Endothelial cell of umbilical vein (primary cell): ENCODE data around the gene NDUFB10. TPM values are rescaled to one million over a fixed set of nuclear protein-coding genes. Genes with fewer than 3 reads are reported as not detected.

Experiments used
- BruUV-seq: library from RNA; stranded (reverse); fragments of 400-500 nt; replicated peaks from 2 replicates; lab custom pipeline; 2021; lab: Mats Ljungman, UMichigan
- CTCF ChIA-PET: fragments of 300-600, 350-600 bp; sonication (Branson Sonifier 250); formaldehyde crosslinking; loops from one replicate; lab custom pipeline; 2021; ENCODE audit warnings: antibody characterized with exemption, inconsistent platforms; lab: Charles Lee
- POLR2A ChIA-PET: fragments of 300-600, 350-600 bp; sonication (Branson Sonifier 250); formaldehyde crosslinking; loops from one replicate; lab custom pipeline; 2021; ENCODE audit warnings: antibody characterized with exemption, inconsistent platforms; lab: Charles Lee
- DNase-seq: peaks from one replicate; pipeline ENCODE4 v3.0.0-alpha.2; 2011; ENCODE audit warnings: low read depth, low spot score
- FAIRE-seq: peaks from 2 replicates; lab custom pipeline; 2011; peaks lifted over from hg19 to GRCh38; lab: Jason Lieb, UNC
- H2AFZ ChIP-seq: 2 replicates; pipeline ENCODE4 v1.6.0; 2012; ENCODE audit warnings: low read depth, low read length, control low read depth, inconsistent platforms
- H3K27ac ChIP-seq: 2 replicates; pipeline ENCODE4 v1.5.1; 2011; ENCODE audit warnings: low read depth, mild to moderate bottlenecking, control low read depth, low read length, moderate library complexity; ENCODE audit not compliant: insufficient read depth
- H3K27me3 ChIP-seq, 2 experiments: 2 replicates each; pipeline versions ENCODE4 v1.6.0 to v1.6.1; 2011; ENCODE audit warnings: low read length in 2 of 2, mixed read lengths in 1 of 2; ENCODE audit not compliant: control insufficient read depth in 2 of 2, insufficient read depth in 2 of 2
- H3K36me3 ChIP-seq, 2 experiments: 2 replicates in 1 of 2; 3 replicates in 1 of 2; pipeline ENCODE4 v1.5.1; 2011; ENCODE audit warnings: low read length in 2 of 2, mild to moderate bottlenecking in 1 of 2, moderate library complexity in 1 of 2; ENCODE audit not compliant: control insufficient read depth in 2 of 2, insufficient read depth in 2 of 2; ENCODE audit errors: extremely low read depth in 1 of 2
- H3K4me1 ChIP-seq: 3 replicates; pipeline ENCODE4 v1.5.1; 2011; ENCODE audit warnings: mild to moderate bottlenecking, low read length; ENCODE audit not compliant: control insufficient read depth, insufficient read depth; ENCODE audit errors: extremely low read depth
- H3K4me2 ChIP-seq: 2 replicates; pipeline ENCODE4 v1.6.1; 2011; ENCODE audit warnings: low read length, control low read depth, mixed read lengths; ENCODE audit not compliant: insufficient read depth
- H3K4me3 ChIP-seq, 3 experiments: fragments of 200-600 bp in 1 of 3; sonication (generic), shearing (Covaris generic) in 1 of 3; replicated peaks in 1 of 3; 2 replicates each; pipeline ENCODE4 v1.5.1; 2011 to 2016; ENCODE audit warnings: control low read depth in 3 of 3, low read length in 3 of 3, mild to moderate bottlenecking in 2 of 3, inconsistent platforms in 1 of 3, low read depth in 1 of 3, moderate library complexity in 1 of 3; ENCODE audit not compliant: insufficient read depth in 1 of 3
- H3K79me2 ChIP-seq: 2 replicates; pipeline ENCODE4 v1.6.0; 2012; ENCODE audit warnings: low read length, inconsistent platforms; ENCODE audit not compliant: control insufficient read depth, insufficient read depth
- H3K9ac ChIP-seq: replicated peaks from 2 replicates; pipeline ENCODE3; 2011; ENCODE audit warnings: low read length, control low read depth; ENCODE audit not compliant: insufficient read depth; ENCODE audit errors: extremely low read depth
- H3K9me1 ChIP-seq: replicated peaks from 3 replicates; pipeline ENCODE4 v1.6.0; 2011; ENCODE audit warnings: mild to moderate bottlenecking, low read length; ENCODE audit not compliant: control insufficient read depth, insufficient read depth; ENCODE audit errors: extremely low read depth
- H3K9me3 ChIP-seq: replicated peaks from 2 replicates; pipeline ENCODE4 v1.5.1; 2012; ENCODE audit warnings: low read length, inconsistent platforms; ENCODE audit not compliant: control insufficient read depth, insufficient read depth
- H4K20me1 ChIP-seq: replicated peaks from 2 replicates; pipeline ENCODE3; 2011; ENCODE audit warnings: mild to moderate bottlenecking, low read length; ENCODE audit not compliant: control insufficient read depth, insufficient read depth; ENCODE audit errors: extremely low read depth
- CTCF ChIP-seq, 2 donors: IDR thresholded peaks; 1 replicate in 1 of 2; 2 replicates in 1 of 2; pipeline ENCODE4 v1.5.1; 2011; ENCODE audit warnings: low read length in 2 of 2, mild to moderate bottlenecking in 2 of 2, moderate library complexity in 2 of 2, control low read depth in 1 of 2, inconsistent platforms in 1 of 2, low read depth in 1 of 2; ENCODE audit not compliant: insufficient read depth in 1 of 2; ENCODE audit errors: extremely low read depth in 1 of 2
- EZH2 ChIP-seq: IDR thresholded peaks from 2 replicates; pipeline ENCODE4 v1.6.1; 2012; ENCODE audit warnings: borderline replicate concordance, low read depth, mild to moderate bottlenecking, moderate library complexity, low read length, inconsistent platforms; ENCODE audit not compliant: severe bottlenecking
- FOS ChIP-seq: IDR thresholded peaks from 2 replicates; pipeline ENCODE4 v1.6.1; 2011; ENCODE audit warnings: mild to moderate bottlenecking, low read length, moderate library complexity, borderline replicate concordance; ENCODE audit not compliant: insufficient read depth
- GATA2 ChIP-seq: IDR thresholded peaks from 2 replicates; pipeline ENCODE4 v1.7.0; 2011; ENCODE audit warnings: low read depth, mild to moderate bottlenecking, moderate library complexity, mixed read lengths, low read length; ENCODE audit not compliant: insufficient read length, insufficient read depth
- JUN ChIP-seq: IDR thresholded peaks from 2 replicates; pipeline ENCODE4 v1.6.1; 2011; ENCODE audit warnings: borderline replicate concordance, low read depth; ENCODE audit not compliant: insufficient read length, insufficient read depth
- MAX ChIP-seq: IDR thresholded peaks from 2 replicates; pipeline ENCODE4 v1.6.1; 2011; ENCODE audit not compliant: insufficient read depth, insufficient read length
- MYC ChIP-seq: IDR thresholded peaks from one replicate; pipeline ENCODE4 v1.6.1; 2011; ENCODE audit warnings: mild to moderate bottlenecking, low read depth, low read length
- POLR2A ChIP-seq: IDR thresholded peaks from 2 replicates; pipeline ENCODE4 v1.6.1; 2012; ENCODE audit warnings: low read depth, mild to moderate bottlenecking, control low read depth, low read length
- POLR2AphosphoS5 ChIP-seq: IDR thresholded peaks from 2 replicates; pipeline ENCODE4 v1.6.1; 2012; ENCODE audit warnings: low read depth, mild to moderate bottlenecking, control low read depth, low read length, moderate library complexity; ENCODE audit not compliant: insufficient read depth
- dilution Hi-C: fragments of 300-500 bp; cut with MboI; formaldehyde crosslinking; loops from one replicate; pipeline ENCODE4 v1.15.0; 2019; ENCODE audit warnings: low sequenced_read_pairs; ENCODE audit not compliant: extremely low pct_ligation_motif_present
- intact Hi-C: fragments of 100-400 bp; cut with micrococcal nuclease; formaldehyde crosslinking; loops from one replicate; pipeline ENCODE4 v1.10.0; 2022
- polyA plus RNA-seq, 4 experiments: library from polyadenylated mRNA; depleted of rRNA in 3 of 4; stranded (reverse) in 3 of 4; unstranded in 1 of 4; fragments of >200 nt; gene quantifications; 2 replicates each; pipeline versions ENCODE4 v1.2.1 to v1.2.3, GENCODE V29; 2011 to 2012; ENCODE audit warnings: missing spikeins in 1 of 4
- total RNA-seq: library from RNA; stranded (reverse); gene quantifications from 2 replicates; pipeline ENCODE4 v1.2.3, GENCODE V29; 2021

NDUFB10 gene
- total and polyA plus RNA-seq, 2 donors (not counting 3 experiments of a cell fraction or from before 2014, with no cell fraction given): 124 to 167 TPM

GRCh38 chr16:2001456-2002355 lies 42.4 kb downstream of the NDUFB10 start:
- peaks cover 0 to 50% of the 10 kb centered on the region in 2 experiments for H3K36me3 ChIP-seq
- BruUV-seq: no TSS peak
- H3K9me3 ChIP-seq: no peaks in the 10 kb centered on the region
- ChIA-PET CTCF (interaction anchor here (0.6 to 3.1 kb wide), 3 partner anchors 9 to 139 kb away, joined by 5 to 23 read pairs (median 12); no protein-coding TSS in a partner anchor), POLR2A (no interaction called here)
- TF ChIP-seq JUN (no peak), POLR2A (no peak), MAX (no peak), POLR2AphosphoS5 (no peak), GATA2 (no peak), CTCF (IDR thresholded peaks at IDR 0.05; ENCODE audit: extremely low read depth in 1 of 2, insufficient read depth in 1 of 2, low read depth in 1 of 2, low read length in 2 of 2) (no peak), FOS (no peak), EZH2 (no peak), MYC (no peak)
- FAIRE-seq (no peak), DNase-seq (no peak)
- intact Hi-C loops (no loop called here), dilution Hi-C loops (no loop called here)
- H3K79me2 ChIP-seq: peaks cover 41% of the 10 kb centered on the region
- no peak overlapping the region for H3K9ac ChIP-seq
- H3K4me1 ChIP-seq: peaks cover 22% of the 10 kb centered on the region
- no peaks in the 10 kb centered on the region for H3K27me3 ChIP-seq
- H3K4me3 ChIP-seq: no peak overlapping the region
- no peak overlapping the region for H3K27ac ChIP-seq
- no peak overlapping the region for H2AFZ ChIP-seq
- no peak overlapping the region for H3K4me2 ChIP-seq
- H4K20me1 ChIP-seq: no peaks in the 10 kb centered on the region
- H3K9me1 ChIP-seq: no peaks in the 10 kb centered on the region
